Middle frontal gyrus (tissue), 1 donor: ENCODE results near the gene FGFBP3.
A peak's percentile ranks its signal among the peaks of the same experiment; 100 is the strongest.

Source experiments
- DNase-seq: peaks from one replicate; pipeline ENCODE4 v3.0.0-alpha.2; 2015; ENCODE audit warnings: low spot score; ENCODE audit errors: extremely low spot score

The FGFBP3 gene

GRCh38 chr10:91909117-91909677 lies at the start of gene FGFBP3:
FGFBP3 (minus strand) TSS chr10:91909486; CDS start chr10:91908969, 517 bp downstream.
- DNase-seq, result no peak

- no peak for DNase-seq
These were observed 47.8 kb upstream of the FGFBP3 start for GRCh38 chr10:91957091-91957490.

GRCh38 chr10:91955114-91955513 lies 45.8 kb upstream of the FGFBP3 start:
- DNase-seq, result no peak

GRCh38 chr10:91953600-91954160 lies 44.4 kb upstream of the FGFBP3 start:
- DNase-seq, result no peak

- DNase-seq, result no peak
These were observed 35.8 kb upstream of the FGFBP3 start for GRCh38 chr10:91944880-91945630.

GRCh38 chr10:91941426-91941825 lies 32.1 kb upstream of the FGFBP3 start:
- no peak for DNase-seq

GRCh38 chr10:91939653-91940052 lies 30.4 kb upstream of the FGFBP3 start:
- no peak for DNase-seq

- DNase-seq, result no peak
These were observed 26.6 kb upstream of the FGFBP3 start for GRCh38 chr10:91935886-91936285.

- no peak for DNase-seq
These were observed 23.5 kb upstream of the FGFBP3 start for GRCh38 chr10:91932737-91933136.

- DNase-seq, result no peak
These were observed 22.4 kb upstream of the FGFBP3 start for GRCh38 chr10:91931526-91932190.

GRCh38 chr10:91930939-91931338 lies 21.7 kb upstream of the FGFBP3 start:
- no peak for DNase-seq

- DNase-seq, result no peak
These were observed 15.7 kb upstream of the FGFBP3 start for GRCh38 chr10:91925022-91925320.

- DNase-seq, result no peak
These were observed 15.1 kb upstream of the FGFBP3 start for GRCh38 chr10:91924212-91925021.

- peak; percentile 96 for DNase-seq
These were observed 14.3 kb upstream of the FGFBP3 start, which contains the start of gene BTAF1 for GRCh38 chr10:91923371-91924211. BTAF1 (plus strand) TSS chr10:91923770; CDS start chr10:91924077, 307 bp downstream.

GRCh38 chr10:91919651-91920050 lies 10.4 kb upstream of the FGFBP3 start:
- no peak for DNase-seq

- DNase-seq, result no peak
These were observed 1.2 kb upstream of the FGFBP3 start for GRCh38 chr10:91910467-91910866.

- peak; percentile 67 for DNase-seq
These were observed 759 bp downstream of the FGFBP3 start for GRCh38 chr10:91908337-91909116.

- DNase-seq, result no peak
These were observed 1.4 kb downstream of the FGFBP3 start for GRCh38 chr10:91907914-91908336.

- DNase-seq, result no peak
These were observed 2.2 kb downstream of the FGFBP3 start for GRCh38 chr10:91907033-91907594.
